GM12878 (cell line): ENCODE measurements around the gene ZNF599. TPM values are rescaled to one million over a fixed set of nuclear protein-coding genes. Genes with fewer than 3 reads are reported as not detected.

Experiments used
- ATAC-seq: fragments of 200-7000 bp; cut with Tn5 transposase; 3 replicates; pipeline ENCODE4 v1.9.1; 2020; ENCODE audit warnings: mild to moderate bottlenecking, moderate library complexity
- BruUV-seq: library from RNA; stranded (reverse); fragments of 400-500 nt; replicated peaks from 2 replicates; lab custom pipeline; 2021; lab: Mats Ljungman, UMichigan
- CTCF ChIA-PET: fragments of 300-600 bp; sonication (Branson Sonifier 250); formaldehyde crosslinking; extraction: SDS; loops from one replicate; lab custom pipeline; 2021; ENCODE audit warnings: inconsistent platforms; lab: Yijun Ruan, JAX
- POLR2A ChIA-PET: fragments of 350-600 bp; formaldehyde crosslinking; extraction: SDS; loops from one replicate; lab custom pipeline; 2021; ENCODE audit warnings: inconsistent platforms; lab: Charles Lee
- RAD21 ChIA-PET: fragments of 300-600 bp; sonication (Branson Sonifier 250); formaldehyde crosslinking; loops from one replicate; lab custom pipeline; 2023; ENCODE audit warnings: antibody characterized with exemption; ENCODE audit not compliant: unreplicated experiment; lab: Charles Lee
- SMC1A ChIA-PET: fragments of 300-600 bp; sonication (Branson Sonifier 250); formaldehyde crosslinking; loops from one replicate; lab custom pipeline; 2023; ENCODE audit not compliant: unreplicated experiment, uncharacterized antibody; lab: Charles Lee
- DNase-seq: peaks from one replicate; pipeline ENCODE4 v3.0.0-alpha.2; 2011; ENCODE audit warnings: low read depth, low spot score
- FAIRE-seq: peaks from 3 replicates; lab custom pipeline; 2011; peaks lifted over from hg19 to GRCh38; lab: Jason Lieb, UNC
- H2AFZ ChIP-seq: 2 replicates; pipeline ENCODE4 v1.6.0; 2011; ENCODE audit warnings: low read depth, low read length, control low read depth; ENCODE audit not compliant: control insufficient read depth
- H3K27ac ChIP-seq: 2 replicates; pipeline ENCODE4 v1.5.1; 2011; ENCODE audit warnings: control low read depth; ENCODE audit not compliant: control insufficient read depth, insufficient read depth
- H3K27me3 ChIP-seq, 2 experiments: replicated peaks in 1 of 2; 2 replicates each; pipeline versions ENCODE4 v1.6.0 to v1.6.1; 2011; ENCODE audit warnings: low read length in 1 of 2; ENCODE audit not compliant: control insufficient read depth in 2 of 2, insufficient read depth in 2 of 2
- H3K36me3 ChIP-seq, 2 experiments: 2 replicates each; pipeline ENCODE4 v1.5.1; 2011; ENCODE audit warnings: low read length in 1 of 2; ENCODE audit not compliant: control insufficient read depth in 2 of 2, insufficient read depth in 2 of 2
- H3K4me1 ChIP-seq: 2 replicates; pipeline ENCODE4 v1.6.1; 2011; ENCODE audit warnings: mild to moderate bottlenecking, low read length, moderate library complexity, mixed read lengths; ENCODE audit not compliant: control insufficient read depth, insufficient read depth
- H3K4me2 ChIP-seq: 2 replicates; pipeline ENCODE4 v1.6.0; 2011; ENCODE audit warnings: control low read depth; ENCODE audit not compliant: control insufficient read depth, insufficient read depth
- H3K4me3 ChIP-seq: fragments of 200-600 bp; sonication (generic); 2 replicates; pipeline ENCODE4 v1.5.1; 2016
- H3K79me2 ChIP-seq: 2 replicates; pipeline ENCODE4 v1.6.0; 2011; ENCODE audit warnings: low read length; ENCODE audit not compliant: control insufficient read depth, insufficient read depth
- H3K9ac ChIP-seq: 2 replicates; pipeline ENCODE4 v1.8.0; 2011; ENCODE audit warnings: low read length, control low read depth, mixed read lengths; ENCODE audit not compliant: control insufficient read depth, insufficient read depth
- H3K9me3 ChIP-seq: replicated peaks from 3 replicates; pipeline ENCODE4 v1.5.1; 2011; ENCODE audit warnings: mild to moderate bottlenecking, low read length; ENCODE audit not compliant: control insufficient read depth, insufficient read depth
- H4K20me1 ChIP-seq: 2 replicates; pipeline ENCODE4 v1.6.0; 2011; ENCODE audit not compliant: control insufficient read depth, insufficient read depth
- CHD2 ChIP-seq: IDR thresholded peaks from 2 replicates; pipeline ENCODE4 v1.6.1; 2011; ENCODE audit warnings: low read depth, low read length, improper control_type of control experiment, borderline replicate concordance
- CREB1 ChIP-seq: IDR thresholded peaks from 2 replicates; pipeline ENCODE4 v1.6.1; 2012; ENCODE audit warnings: low read depth, mild to moderate bottlenecking, inconsistent platforms
- CREM ChIP-seq: IDR thresholded peaks from 2 replicates; pipeline ENCODE4 v1.6.1; 2014; ENCODE audit warnings: antibody characterized with exemption, low read depth
- ESRRA ChIP-seq: IDR thresholded peaks from 2 replicates; pipeline ENCODE4 v1.6.1; 2012; ENCODE audit warnings: mild to moderate bottlenecking, low read length, improper control_type of control experiment
- FOXM1 ChIP-seq: IDR thresholded peaks from 2 replicates; pipeline ENCODE4 v1.6.1; 2012; ENCODE audit warnings: low read depth, mild to moderate bottlenecking, inconsistent platforms, low read length, moderate library complexity
- HCFC1 ChIP-seq: fragments of 150-350 bp; IDR thresholded peaks from 2 replicates; pipeline ENCODE4 v1.6.1; 2014; ENCODE audit warnings: low read length
- IRF5 ChIP-seq: fragments of 450-650 bp; IDR thresholded peaks from 2 replicates; pipeline ENCODE4 v1.6.1; 2017; ENCODE audit warnings: borderline replicate concordance
- NKRF ChIP-seq: fragments of 450-650 bp; conservative IDR thresholded peaks from 2 replicates; pipeline ENCODE4 v1.6.1; 2017; ENCODE audit warnings: mild to moderate bottlenecking, moderate library complexity
- PAX8 ChIP-seq: fragments of 450-650 bp; IDR thresholded peaks from 2 replicates; pipeline ENCODE4 v1.6.1; 2017; ENCODE audit warnings: mild to moderate bottlenecking, moderate library complexity
- RUNX3 ChIP-seq: IDR thresholded peaks from 2 replicates; pipeline ENCODE4 v1.6.1; 2012; ENCODE audit warnings: low read length, inconsistent platforms
- SRF ChIP-seq, 2 experiments: IDR thresholded peaks; 2 replicates each; pipeline ENCODE4 v1.6.1; 2011; ENCODE audit warnings: low read depth in 2 of 2, low read length in 2 of 2, mild to moderate bottlenecking in 1 of 2, moderate library complexity in 1 of 2
- TCF12 ChIP-seq: IDR thresholded peaks from 2 replicates; pipeline ENCODE4 v1.6.1; 2011; ENCODE audit warnings: low read depth, mild to moderate bottlenecking, low read length
- WGBS: methylation state at CpG from one replicate; pipeline ENCODE4 v1.1.6; 2016; ENCODE audit warnings: low lambda C conversion rate; ENCODE audit not compliant: insufficient replicate concordance, insufficient coverage; ENCODE audit errors: missing lambda C conversion rate; 5-methylcytosine and 5-hydroxymethylcytosine counted together
- in situ Hi-C: fragments of 300-500 bp; cut with MboI; formaldehyde crosslinking; loops from 9 replicates; pipeline ENCODE4 v1.14.3; 2018; ENCODE audit warnings: mixed read lengths
- intact Hi-C: fragments of 100-400 bp; cut with micrococcal nuclease; formaldehyde crosslinking; loops from one replicate; pipeline ENCODE4 v1.14.2; 2022; ENCODE audit not compliant: unreplicated experiment
- polyA plus RNA-seq, 11 experiments: library from polyadenylated mRNA; depleted of rRNA in 4 of 11; unstranded in 6 of 11; stranded (reverse) in 5 of 11; fragments of >200 nt; fragmentation: Nextera tagmentation in 4 of 11; fragmentation: Illumina TruSeq in 1 of 11; extraction: Ambion mirVana in 4 of 11; extraction: Trizol in 1 of 11; gene quantifications; 1 replicate in 1 of 11; 2 replicates in 10 of 11; pipeline versions ENCODE4 v1.2.1 to v1.2.3, GENCODE V29; 2011 to 2016; ENCODE audit warnings: inconsistent platforms in 2 of 11, missing spikeins in 2 of 11, low read depth in 1 of 11
- total RNA-seq, 4 experiments: library from RNA; depleted of rRNA in 3 of 4; stranded (reverse); fragments of >200 nt in 3 of 4; fragmentation: Illumina TruSeq in 1 of 4; extraction: Trizol in 1 of 4; gene quantifications; 2 replicates each; pipeline versions ENCODE4 v1.2.1 to v1.2.3, GENCODE V29; 2013 to 2021

Gene ZNF599
- total and polyA plus RNA-seq, 10 of the 15 experiments (the other 5 are each of a cell fraction or from before 2014, with no cell fraction given): 0.27 to 4.8 (median 1.9) TPM

GRCh38 chr19:34744896-34745690 lies 27.9 kb downstream of the ZNF599 start:
- SMC1A ChIA-PET: no interaction called here
- Histone ChIP-seq H3K79me2 (no peaks in the 10 kb centered on the region), H3K36me3 (no peaks in the 10 kb centered on the region), H2AFZ (no peak overlapping the region), H3K27ac (no peak overlapping the region), H3K9ac (no peak overlapping the region), H4K20me1 (no peaks in the 10 kb centered on the region), H3K27me3 (no peaks in the 10 kb centered on the region), H3K4me1 (no peaks in the 10 kb centered on the region), H3K4me3 (no peak overlapping the region), H3K9me3 (no peaks in the 10 kb centered on the region; the same call in 2 of the 3 replicates), H3K4me2 (no peak overlapping the region)
- DNase-seq (no peak), FAIRE-seq (no peak), ATAC-seq (no peak)
- CTCF ChIA-PET: no interaction called here
- no TSS peak for BruUV-seq
- intact Hi-C loops (no loop called here), in situ Hi-C loops (loop anchor here (5.0 kb wide), 1 partner anchor 208 kb away; no protein-coding TSS in a partner anchor)
- TF ChIP-seq CREM: no peak
- no peak for TF ChIP-seq TCF12
- TF ChIP-seq PAX8: no peak
- 81% methylated on average over 3 of the region's 3 CpGs for WGBS
- RAD21 ChIA-PET: no interaction called here
- POLR2A ChIA-PET: no interaction called here

- H3K4me1 ChIP-seq: no peaks in the 10 kb centered on the region
- H3K79me2 ChIP-seq: no peaks in the 10 kb centered on the region
- peak overlapping the region; percentile 97 for H3K4me2 ChIP-seq
- peak overlapping the region; percentile 79 for H3K4me3 ChIP-seq
- H3K9ac ChIP-seq: peak overlapping the region; percentile 82
- RAD21 ChIA-PET: no interaction called here
- WGBS: 20% methylated on average over 16 of the region's 16 CpGs
- CTCF ChIA-PET: interaction anchor here (0.6 to 1.6 kb wide), 2 partner anchors 95 to 692 kb away, joined by 3 to 4 read pairs; no protein-coding TSS in a partner anchor
- intact Hi-C loops: loop anchor here (5.0 kb wide), 1 partner anchor 38 kb away; the partner anchor contains the start of gene ZNF599
- ATAC-seq: no peak
- TSS peak; percentile 69 for BruUV-seq
- SMC1A ChIA-PET: interaction anchor here (1.4 kb wide), 1 partner anchor 37 kb away, joined by 5 read pairs; no protein-coding TSS in a partner anchor
- POLR2A ChIA-PET: no interaction called here
- FAIRE-seq: no peak
- H3K27ac ChIP-seq: peak overlapping the region; percentile 89
- peaks cover 2% of the 10 kb centered on the region; the same call in 1 of the 3 replicates for H3K9me3 ChIP-seq
- H3K27me3 ChIP-seq: no peaks in the 10 kb centered on the region
- H4K20me1 ChIP-seq: no peaks in the 10 kb centered on the region
- in situ Hi-C loops: no loop called here
- no peaks in the 10 kb centered on the region for H3K36me3 ChIP-seq
- peak overlapping the region; percentile 97 for H2AFZ ChIP-seq
- TF ChIP-seq FOXM1 (no peak), IRF5 (no peak), SRF (IDR thresholded peaks at IDR 0.05; ENCODE audit: low read depth in 2 of 2, low read length in 2 of 2) (0 out of 4 replicates have a peak, but pooled peaks of 1 of the 2 experiments have one; percentile 71), NKRF (no peak), CHD2 (no peak), ESRRA (peak; percentile 36; the same call in 1 of the 2 replicates), HCFC1 (peak; percentile 41; the same call in 1 of the 2 replicates), CREB1 (peak; percentile 98), RUNX3 (no peak), CREM (peak; percentile 98)
- DNase-seq: peak; percentile 27
These were observed 38.4 kb downstream of the ZNF599 start for GRCh38 chr19:34734537-34735103.
